Epithelial cell of proximal tubule (primary cell): ENCODE measurements around the gene ZBTB18. TPM values are rescaled to one million over a fixed set of nuclear protein-coding genes. Genes with fewer than 3 reads are reported as not detected.
A peak's percentile ranks its signal among the peaks of the same experiment; 100 is the strongest.
"Not testable (repeated sequence)": the region's sequence is repeated elsewhere in the genome, so short reads cannot be mapped to it uniquely, and the experiment has no call there.

Source experiments
- DNase-seq: peaks from one replicate; pipeline ENCODE4 v3.0.0-alpha.2; 2011; ENCODE audit warnings: low read depth
- H3K4me3 ChIP-seq: 2 replicates; pipeline ENCODE4 v1.5.1; 2011; ENCODE audit warnings: low read depth, mild to moderate bottlenecking, low read length
- CTCF ChIP-seq: conservative IDR thresholded peaks from 2 replicates; pipeline ENCODE4 v1.5.1; 2012; ENCODE audit warnings: low read depth, mild to moderate bottlenecking, low read length
- total RNA-seq: library from RNA; depleted of rRNA; stranded (reverse); fragments of >200 nt; gene quantifications from 2 replicates; pipeline ENCODE4 v1.2.3, GENCODE V29; 2015

ZBTB18 gene
- total RNA-seq, 1 donor from 2014 or later = 7.9 TPM

GRCh38 chr1:244037252-244037651 is 13.8 kb upstream of the ZBTB18 start:
- TF ChIP-seq CTCF = no peak
- no peak for DNase-seq
- H3K4me3 ChIP-seq = no peak overlapping the region

- no peak for DNase-seq
- no peak for TF ChIP-seq CTCF
- no peak overlapping the region for H3K4me3 ChIP-seq
These were observed 9.5 kb upstream of the ZBTB18 start for GRCh38 chr1:244041466-244042120.

GRCh38 chr1:244042293-244042692 is 8.8 kb upstream of the ZBTB18 start:
- no peak overlapping the region for H3K4me3 ChIP-seq
- TF ChIP-seq CTCF = no peak
- no peak for DNase-seq

- H3K4me3 ChIP-seq = no peak overlapping the region
- no peak for TF ChIP-seq CTCF
- no peak for DNase-seq
These were observed 6.7 kb upstream of the ZBTB18 start for GRCh38 chr1:244044423-244044822.

- DNase-seq, H3K4me3 ChIP-seq: not testable (repeated sequence)
These were observed 4.8 kb upstream of the ZBTB18 start for GRCh38 chr1:244046254-244046653.

GRCh38 chr1:244046907-244047611 is 4.0 kb upstream of the ZBTB18 start:
- peak overlapping the region; percentile 85 for H3K4me3 ChIP-seq
- no peak for DNase-seq
- no peak for TF ChIP-seq CTCF

- no peak for DNase-seq
- TF ChIP-seq CTCF = no peak
These were observed 3.3 kb upstream of the ZBTB18 start for GRCh38 chr1:244047621-244048255.

More at GRCh38 chr1:244047621-244048255, 3.3 kb upstream of the ZBTB18 start:
- peak overlapping the region; percentile 85 for H3K4me3 ChIP-seq
